GM12878 (cell line): ENCODE results near the gene DGKA. TPM values are rescaled to one million over a fixed set of nuclear protein-coding genes. Genes with fewer than 3 reads are reported as not detected.

Source experiments
- CHD4 ChIP-seq: fragments of 200-600 bp; sonication (generic); IDR thresholded peaks from 2 replicates; pipeline ENCODE4 v1.6.1; 2016; ENCODE audit warnings: mild to moderate bottlenecking
- FOXK2 ChIP-seq: fragments of 450-650 bp; IDR thresholded peaks from 2 replicates; pipeline ENCODE4 v1.6.1; 2017; ENCODE audit warnings: mild to moderate bottlenecking, moderate library complexity
- HDAC2 ChIP-seq: fragments of 200-600 bp; sonication (generic); IDR thresholded peaks from 2 replicates; pipeline ENCODE4 v1.6.1; 2017
- IRF5 ChIP-seq: fragments of 450-650 bp; IDR thresholded peaks from 2 replicates; pipeline ENCODE4 v1.6.1; 2017; ENCODE audit warnings: borderline replicate concordance
- MXI1 ChIP-seq: fragments of 150-350 bp; IDR thresholded peaks from 2 replicates; pipeline ENCODE4 v1.6.1; 2011; ENCODE audit warnings: low read depth, mild to moderate bottlenecking, inconsistent platforms, low read length, improper control_type of control experiment
- MYB ChIP-seq: fragments of 150-350 bp; IDR thresholded peaks from 2 replicates; pipeline ENCODE4 v1.6.1; 2014; ENCODE audit warnings: mild to moderate bottlenecking, low read depth, low read length, borderline replicate concordance
- NBN ChIP-seq: fragments of 450-650 bp; IDR thresholded peaks from 2 replicates; pipeline ENCODE4 v1.6.1; 2016
- NFYB ChIP-seq: IDR thresholded peaks from 2 replicates; pipeline ENCODE4 v1.6.1; 2011; ENCODE audit warnings: low read depth, mild to moderate bottlenecking, low read length, improper control_type of control experiment, moderate library complexity; ENCODE audit not compliant: insufficient read depth
- POLR2AphosphoS5 ChIP-seq: IDR thresholded peaks from 2 replicates; pipeline ENCODE4 v1.6.1; 2011; ENCODE audit warnings: mild to moderate bottlenecking, low read length, inconsistent platforms
- SMC3 ChIP-seq: IDR thresholded peaks from 2 replicates; pipeline ENCODE4 v1.6.1; 2011; ENCODE audit warnings: low read length, improper control_type of control experiment, borderline replicate concordance
- SREBF1 ChIP-seq: IDR thresholded peaks from 2 replicates; pipeline ENCODE4 v1.6.1; 2012; ENCODE audit warnings: mild to moderate bottlenecking, low read length
- ZZZ3 ChIP-seq: IDR thresholded peaks from 2 replicates; pipeline ENCODE4 v1.6.1; 2011; ENCODE audit warnings: low read depth; ENCODE audit not compliant: control insufficient read depth, insufficient read length
- polyA plus RNA-seq, 11 experiments: library from polyadenylated mRNA; depleted of rRNA in 4 of 11; unstranded in 6 of 11; stranded (reverse) in 5 of 11; fragments of >200 nt; fragmentation: Nextera tagmentation in 4 of 11; fragmentation: Illumina TruSeq in 1 of 11; extraction: Ambion mirVana in 4 of 11; extraction: Trizol in 1 of 11; gene quantifications; 1 replicate in 1 of 11; 2 replicates in 10 of 11; pipeline versions ENCODE4 v1.2.1 to v1.2.3, GENCODE V29; 2011 to 2016; ENCODE audit warnings: inconsistent platforms in 2 of 11, missing spikeins in 2 of 11, low read depth in 1 of 11
- total RNA-seq, 4 experiments: library from RNA; depleted of rRNA in 3 of 4; stranded (reverse); fragments of >200 nt in 3 of 4; fragmentation: Illumina TruSeq in 1 of 4; extraction: Trizol in 1 of 4; gene quantifications; 2 replicates each; pipeline versions ENCODE4 v1.2.1 to v1.2.3, GENCODE V29; 2013 to 2021
- TF ChIP-seq, protein P1 (sequence below): fragments of 450-650 bp; IDR thresholded peaks from 2 replicates; pipeline ENCODE4 v1.6.1; 2016; ENCODE audit warnings: mild to moderate bottlenecking
- TF ChIP-seq, protein P2 (sequence below): fragments of 450-650 bp; IDR thresholded peaks from 2 replicates; pipeline ENCODE4 v1.6.1; 2018; ENCODE audit warnings: mild to moderate bottlenecking, low read depth, moderate library complexity; ENCODE audit not compliant: partially characterized antibody
- TF ChIP-seq, protein P3 (sequence below): IDR thresholded peaks from 2 replicates; pipeline ENCODE4 v1.6.1; 2012; ENCODE audit warnings: mild to moderate bottlenecking, low read depth, low read length
- TF ChIP-seq, protein P4 (sequence below): fragments of 450-650 bp; IDR thresholded peaks from 2 replicates; pipeline ENCODE4 v1.6.1; 2016; ENCODE audit warnings: mild to moderate bottlenecking, moderate library complexity, borderline replicate concordance

DGKA gene
- total and polyA plus RNA-seq, 10 of the 15 experiments (the other 5 are each of a cell fraction or from before 2014, with no cell fraction given), result 14.0 to 65.5 (median 37.1) TPM

GRCh38 chr12:55972911-55973598, 42.1 kb downstream of the DGKA start (continued):
- TF ChIP-seq, protein P1, sequence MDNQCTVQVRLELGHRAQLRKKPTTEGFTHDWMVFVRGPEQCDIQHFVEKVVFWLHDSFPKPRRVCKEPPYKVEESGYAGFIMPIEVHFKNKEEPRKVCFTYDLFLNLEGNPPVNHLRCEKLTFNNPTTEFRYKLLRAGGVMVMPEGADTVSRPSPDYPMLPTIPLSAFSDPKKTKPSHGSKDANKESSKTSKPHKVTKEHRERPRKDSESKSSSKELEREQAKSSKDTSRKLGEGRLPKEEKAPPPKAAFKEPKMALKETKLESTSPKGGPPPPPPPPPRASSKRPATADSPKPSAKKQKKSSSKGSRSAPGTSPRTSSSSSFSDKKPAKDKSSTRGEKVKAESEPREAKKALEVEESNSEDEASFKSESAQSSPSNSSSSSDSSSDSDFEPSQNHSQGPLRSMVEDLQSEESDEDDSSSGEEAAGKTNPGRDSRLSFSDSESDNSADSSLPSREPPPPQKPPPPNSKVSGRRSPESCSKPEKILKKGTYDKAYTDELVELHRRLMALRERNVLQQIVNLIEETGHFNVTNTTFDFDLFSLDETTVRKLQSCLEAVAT, result peak; percentile 95
- TF ChIP-seq IRF5 (0 out of 2 replicates have a peak, but pooled peaks have one; percentile 21), SMC3 (no peak; the same call in 1 of the 2 replicates), SREBF1 (no peak), CHD4 (no peak), HDAC2 (no peak), POLR2AphosphoS5 (0 out of 2 replicates have a peak, but pooled peaks have one; percentile 23), NBN (peak; percentile 98), NFYB (no peak), FOXK2 (peak; percentile 26; the same call in 1 of the 2 replicates), MYB (no peak), MXI1 (0 out of 2 replicates have a peak, but pooled peaks have one; percentile 19), ZZZ3 (no peak)
- TF ChIP-seq, protein P2, sequence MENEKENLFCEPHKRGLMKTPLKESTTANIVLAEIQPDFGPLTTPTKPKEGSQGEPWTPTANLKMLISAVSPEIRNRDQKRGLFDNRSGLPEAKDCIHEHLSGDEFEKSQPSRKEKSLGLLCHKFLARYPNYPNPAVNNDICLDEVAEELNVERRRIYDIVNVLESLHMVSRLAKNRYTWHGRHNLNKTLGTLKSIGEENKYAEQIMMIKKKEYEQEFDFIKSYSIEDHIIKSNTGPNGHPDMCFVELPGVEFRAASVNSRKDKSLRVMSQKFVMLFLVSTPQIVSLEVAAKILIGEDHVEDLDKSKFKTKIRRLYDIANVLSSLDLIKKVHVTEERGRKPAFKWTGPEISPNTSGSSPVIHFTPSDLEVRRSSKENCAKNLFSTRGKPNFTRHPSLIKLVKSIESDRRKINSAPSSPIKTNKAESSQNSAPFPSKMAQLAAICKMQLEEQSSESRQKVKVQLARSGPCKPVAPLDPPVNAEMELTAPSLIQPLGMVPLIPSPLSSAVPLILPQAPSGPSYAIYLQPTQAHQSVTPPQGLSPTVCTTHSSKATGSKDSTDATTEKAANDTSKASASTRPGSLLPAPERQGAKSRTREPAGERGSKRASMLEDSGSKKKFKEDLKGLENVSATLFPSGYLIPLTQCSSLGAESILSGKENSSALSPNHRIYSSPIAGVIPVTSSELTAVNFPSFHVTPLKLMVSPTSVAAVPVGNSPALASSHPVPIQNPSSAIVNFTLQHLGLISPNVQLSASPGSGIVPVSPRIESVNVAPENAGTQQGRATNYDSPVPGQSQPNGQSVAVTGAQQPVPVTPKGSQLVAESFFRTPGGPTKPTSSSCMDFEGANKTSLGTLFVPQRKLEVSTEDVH, result peak; percentile 50
- TF ChIP-seq, protein P3, sequence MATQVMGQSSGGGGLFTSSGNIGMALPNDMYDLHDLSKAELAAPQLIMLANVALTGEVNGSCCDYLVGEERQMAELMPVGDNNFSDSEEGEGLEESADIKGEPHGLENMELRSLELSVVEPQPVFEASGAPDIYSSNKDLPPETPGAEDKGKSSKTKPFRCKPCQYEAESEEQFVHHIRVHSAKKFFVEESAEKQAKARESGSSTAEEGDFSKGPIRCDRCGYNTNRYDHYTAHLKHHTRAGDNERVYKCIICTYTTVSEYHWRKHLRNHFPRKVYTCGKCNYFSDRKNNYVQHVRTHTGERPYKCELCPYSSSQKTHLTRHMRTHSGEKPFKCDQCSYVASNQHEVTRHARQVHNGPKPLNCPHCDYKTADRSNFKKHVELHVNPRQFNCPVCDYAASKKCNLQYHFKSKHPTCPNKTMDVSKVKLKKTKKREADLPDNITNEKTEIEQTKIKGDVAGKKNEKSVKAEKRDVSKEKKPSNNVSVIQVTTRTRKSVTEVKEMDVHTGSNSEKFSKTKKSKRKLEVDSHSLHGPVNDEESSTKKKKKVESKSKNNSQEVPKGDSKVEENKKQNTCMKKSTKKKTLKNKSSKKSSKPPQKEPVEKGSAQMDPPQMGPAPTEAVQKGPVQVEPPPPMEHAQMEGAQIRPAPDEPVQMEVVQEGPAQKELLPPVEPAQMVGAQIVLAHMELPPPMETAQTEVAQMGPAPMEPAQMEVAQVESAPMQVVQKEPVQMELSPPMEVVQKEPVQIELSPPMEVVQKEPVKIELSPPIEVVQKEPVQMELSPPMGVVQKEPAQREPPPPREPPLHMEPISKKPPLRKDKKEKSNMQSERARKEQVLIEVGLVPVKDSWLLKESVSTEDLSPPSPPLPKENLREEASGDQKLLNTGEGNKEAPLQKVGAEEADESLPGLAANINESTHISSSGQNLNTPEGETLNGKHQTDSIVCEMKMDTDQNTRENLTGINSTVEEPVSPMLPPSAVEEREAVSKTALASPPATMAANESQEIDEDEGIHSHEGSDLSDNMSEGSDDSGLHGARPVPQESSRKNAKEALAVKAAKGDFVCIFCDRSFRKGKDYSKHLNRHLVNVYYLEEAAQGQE, result no peak
- TF ChIP-seq, protein P4, sequence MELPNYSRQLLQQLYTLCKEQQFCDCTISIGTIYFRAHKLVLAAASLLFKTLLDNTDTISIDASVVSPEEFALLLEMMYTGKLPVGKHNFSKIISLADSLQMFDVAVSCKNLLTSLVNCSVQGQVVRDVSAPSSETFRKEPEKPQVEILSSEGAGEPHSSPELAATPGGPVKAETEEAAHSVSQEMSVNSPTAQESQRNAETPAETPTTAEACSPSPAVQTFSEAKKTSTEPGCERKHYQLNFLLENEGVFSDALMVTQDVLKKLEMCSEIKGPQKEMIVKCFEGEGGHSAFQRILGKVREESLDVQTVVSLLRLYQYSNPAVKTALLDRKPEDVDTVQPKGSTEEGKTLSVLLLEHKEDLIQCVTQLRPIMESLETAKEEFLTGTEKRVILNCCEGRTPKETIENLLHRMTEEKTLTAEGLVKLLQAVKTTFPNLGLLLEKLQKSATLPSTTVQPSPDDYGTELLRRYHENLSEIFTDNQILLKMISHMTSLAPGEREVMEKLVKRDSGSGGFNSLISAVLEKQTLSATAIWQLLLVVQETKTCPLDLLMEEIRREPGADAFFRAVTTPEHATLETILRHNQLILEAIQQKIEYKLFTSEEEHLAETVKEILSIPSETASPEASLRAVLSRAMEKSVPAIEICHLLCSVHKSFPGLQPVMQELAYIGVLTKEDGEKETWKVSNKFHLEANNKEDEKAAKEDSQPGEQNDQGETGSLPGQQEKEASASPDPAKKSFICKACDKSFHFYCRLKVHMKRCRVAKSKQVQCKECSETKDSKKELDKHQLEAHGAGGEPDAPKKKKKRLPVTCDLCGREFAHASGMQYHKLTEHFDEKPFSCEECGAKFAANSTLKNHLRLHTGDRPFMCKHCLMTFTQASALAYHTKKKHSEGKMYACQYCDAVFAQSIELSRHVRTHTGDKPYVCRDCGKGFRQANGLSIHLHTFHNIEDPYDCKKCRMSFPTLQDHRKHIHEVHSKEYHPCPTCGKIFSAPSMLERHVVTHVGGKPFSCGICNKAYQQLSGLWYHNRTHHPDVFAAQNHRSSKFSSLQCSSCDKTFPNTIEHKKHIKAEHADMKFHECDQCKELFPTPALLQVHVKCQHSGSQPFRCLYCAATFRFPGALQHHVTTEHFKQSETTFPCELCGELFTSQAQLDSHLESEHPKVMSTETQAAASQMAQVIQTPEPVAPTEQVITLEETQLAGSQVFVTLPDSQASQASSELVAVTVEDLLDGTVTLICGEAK, result no peak
